H1 (cell line): Measurements from ENCODE around the gene BAZ2A. TPM values are rescaled to one million over a fixed set of nuclear protein-coding genes. Genes with fewer than 3 reads are reported as not detected.

Source experiments
- ASH2L ChIP-seq: fragments of 200-600, 300-600 bp; sonication (generic); IDR thresholded peaks from one replicate; pipeline ENCODE4 v1.7.1; 2017; ENCODE audit warnings: low read length
- BACH1 ChIP-seq: IDR thresholded peaks from 2 replicates; pipeline ENCODE4 v1.6.1; 2012; ENCODE audit warnings: low read length, improper control_type of control experiment
- CBX8 ChIP-seq: fragments of 300-800, 300-1000 bp; sonication (generic); IDR thresholded peaks from 2 replicates; pipeline ENCODE4 v1.7.1; 2016; ENCODE audit warnings: low read depth, low read length, borderline replicate concordance
- CREB1 ChIP-seq: IDR thresholded peaks from 2 replicates; pipeline ENCODE4 v1.6.1; 2012; ENCODE audit warnings: inconsistent platforms
- CTBP2 ChIP-seq: IDR thresholded peaks from 2 replicates; pipeline ENCODE4 v1.7.0; 2011; ENCODE audit warnings: borderline replicate concordance, mild to moderate bottlenecking, moderate library complexity, mixed read lengths, low read length; ENCODE audit not compliant: insufficient read depth, insufficient read length
- EGR1 ChIP-seq: IDR thresholded peaks from 2 replicates; pipeline ENCODE4 v1.6.1; 2011; ENCODE audit warnings: low read depth, low read length, borderline replicate concordance
- EP300 ChIP-seq, 2 experiments: IDR thresholded peaks; 1 replicate in 1 of 2; 2 replicates in 1 of 2; pipeline ENCODE4 v1.6.1; 2011 to 2012; ENCODE audit warnings: low read depth in 2 of 2, low read length in 2 of 2, mild to moderate bottlenecking in 2 of 2, borderline replicate concordance in 1 of 2, inconsistent platforms in 1 of 2, moderate library complexity in 1 of 2
- GABPA ChIP-seq: IDR thresholded peaks from 2 replicates; pipeline ENCODE4 v1.6.1; 2011; ENCODE audit warnings: mild to moderate bottlenecking, low read length, moderate library complexity, borderline replicate concordance; ENCODE audit not compliant: insufficient read depth
- POLR2AphosphoS5 ChIP-seq: IDR thresholded peaks from 2 replicates; pipeline ENCODE4 v1.6.1; 2011; ENCODE audit warnings: low read depth, low read length
- POU5F1 ChIP-seq: IDR thresholded peaks from 2 replicates; pipeline ENCODE4 v1.6.1; 2011; ENCODE audit warnings: low read depth, mild to moderate bottlenecking, low read length, moderate library complexity
- RXRA ChIP-seq: IDR thresholded peaks from 2 replicates; pipeline ENCODE4 v1.6.1; 2011; ENCODE audit warnings: low read depth, mild to moderate bottlenecking, low read length, moderate library complexity; ENCODE audit not compliant: insufficient read depth
- SP2 ChIP-seq: IDR thresholded peaks from 2 replicates; pipeline ENCODE4 v1.6.1; 2012; ENCODE audit warnings: mild to moderate bottlenecking, low read length, inconsistent platforms
- TEAD4 ChIP-seq: IDR thresholded peaks from 2 replicates; pipeline ENCODE4 v1.6.1; 2012; ENCODE audit warnings: low read depth, low read length, inconsistent platforms, mixed read lengths
- YY1 ChIP-seq: IDR thresholded peaks from 2 replicates; pipeline ENCODE4 v1.6.1; 2011; ENCODE audit warnings: low read depth, mild to moderate bottlenecking, low read length
- ZNF274 ChIP-seq: IDR thresholded peaks from 2 replicates; pipeline ENCODE4 v1.7.0; 2012; ENCODE audit warnings: low read length, borderline replicate concordance; ENCODE audit errors: extremely low read depth
- polyA plus RNA-seq, 7 experiments: library from polyadenylated mRNA; depleted of rRNA in 3 of 7; stranded (reverse) in 5 of 7; unstranded in 2 of 7; fragments of >200 nt in 5 of 7; fragments of 200-250 nt in 2 of 7; gene quantifications; 1 replicate in 5 of 7; 2 replicates in 1 of 7; 4 replicates in 1 of 7; pipeline versions ENCODE4 v1.2.1 to v1.2.3, GENCODE V29; 2011 to 2013; ENCODE audit warnings: missing spikeins in 2 of 7, mixed read lengths in 2 of 7
- total RNA-seq: library from RNA; stranded (reverse); fragmentation: NEBNext Ultra II Directional; extraction: Animal tissue kit (Norgen Biotek cat#: 25700); gene quantifications from 2 replicates; pipeline ENCODE4 v1.2.1, GENCODE V29; 2021
- TF ChIP-seq, protein P1 (sequence below), 3 experiments: IDR thresholded peaks; 1 replicate in 2 of 3; 2 replicates in 1 of 3; pipeline versions ENCODE4 v1.5.1 to v1.6.1; 2011; ENCODE audit warnings: low read length in 3 of 3, mild to moderate bottlenecking in 3 of 3, inconsistent platforms in 2 of 3, low read depth in 1 of 3, moderate library complexity in 1 of 3; ENCODE audit not compliant: insufficient read depth in 1 of 3; ENCODE audit errors: control extremely low read depth in 1 of 3
- TF ChIP-seq, protein P2 (sequence below): IDR thresholded peaks from 2 replicates; pipeline ENCODE4 v1.6.1; 2012; ENCODE audit warnings: inconsistent platforms
- TF ChIP-seq, protein P3 (sequence below): IDR thresholded peaks from 2 replicates; pipeline ENCODE4 v1.6.1; 2012; ENCODE audit warnings: low read length, inconsistent platforms

The BAZ2A gene
- total and polyA plus RNA-seq, 2 of the 8 experiments (the other 6 are each of a cell fraction or from before 2014, with no cell fraction given), result 52.0 to 110 TPM

DNA sequence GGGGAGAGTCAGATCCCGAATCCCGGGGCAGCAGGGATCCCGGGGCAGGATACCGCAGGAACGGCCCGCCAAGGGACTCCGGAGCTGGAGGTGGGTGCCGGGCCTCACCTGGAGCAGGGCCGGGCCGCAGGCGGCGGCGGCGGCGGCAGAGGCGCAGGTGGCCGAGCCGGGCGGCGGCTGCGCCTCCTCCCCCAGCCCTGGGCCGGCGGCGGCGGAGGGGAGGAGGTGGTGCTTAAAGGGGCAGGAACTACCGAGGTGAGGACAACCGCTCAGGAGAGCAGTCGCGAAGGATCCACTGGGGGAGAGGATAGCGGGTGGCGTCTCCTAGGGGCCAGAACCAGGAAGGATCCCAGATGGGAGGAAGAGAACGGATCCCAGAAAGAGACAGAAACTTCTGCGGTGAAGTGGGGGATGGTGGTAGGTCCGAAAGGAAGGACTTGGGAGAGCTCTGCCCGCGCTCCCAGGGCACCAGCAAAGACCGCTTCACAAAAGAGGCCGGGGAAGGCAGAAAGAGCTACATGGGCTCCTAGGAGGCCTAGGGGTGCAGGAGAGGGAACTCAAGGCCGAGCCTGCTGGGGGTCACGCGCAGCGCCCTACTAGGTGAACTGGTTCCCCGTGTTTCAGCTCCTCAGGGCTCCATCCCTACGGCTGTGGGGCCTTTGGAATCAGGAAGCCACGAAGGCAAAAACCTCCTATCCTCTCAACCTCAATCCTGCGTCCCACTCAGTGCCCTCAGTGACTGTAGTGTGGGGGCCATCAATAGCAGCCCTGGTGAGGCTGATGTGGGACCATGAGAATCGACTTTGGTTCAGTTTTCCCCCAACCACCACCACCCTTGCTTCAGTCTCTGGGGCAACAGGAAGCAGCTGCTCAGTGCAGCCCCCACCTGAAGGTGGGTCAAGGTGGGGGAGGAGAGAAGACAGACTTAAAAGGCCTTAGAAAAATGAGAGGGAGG, 5.0 kb upstream of the BAZ2A start (continued):
- TF ChIP-seq, protein P1, sequence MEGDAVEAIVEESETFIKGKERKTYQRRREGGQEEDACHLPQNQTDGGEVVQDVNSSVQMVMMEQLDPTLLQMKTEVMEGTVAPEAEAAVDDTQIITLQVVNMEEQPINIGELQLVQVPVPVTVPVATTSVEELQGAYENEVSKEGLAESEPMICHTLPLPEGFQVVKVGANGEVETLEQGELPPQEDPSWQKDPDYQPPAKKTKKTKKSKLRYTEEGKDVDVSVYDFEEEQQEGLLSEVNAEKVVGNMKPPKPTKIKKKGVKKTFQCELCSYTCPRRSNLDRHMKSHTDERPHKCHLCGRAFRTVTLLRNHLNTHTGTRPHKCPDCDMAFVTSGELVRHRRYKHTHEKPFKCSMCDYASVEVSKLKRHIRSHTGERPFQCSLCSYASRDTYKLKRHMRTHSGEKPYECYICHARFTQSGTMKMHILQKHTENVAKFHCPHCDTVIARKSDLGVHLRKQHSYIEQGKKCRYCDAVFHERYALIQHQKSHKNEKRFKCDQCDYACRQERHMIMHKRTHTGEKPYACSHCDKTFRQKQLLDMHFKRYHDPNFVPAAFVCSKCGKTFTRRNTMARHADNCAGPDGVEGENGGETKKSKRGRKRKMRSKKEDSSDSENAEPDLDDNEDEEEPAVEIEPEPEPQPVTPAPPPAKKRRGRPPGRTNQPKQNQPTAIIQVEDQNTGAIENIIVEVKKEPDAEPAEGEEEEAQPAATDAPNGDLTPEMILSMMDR (IDR thresholded peaks at IDR 0.05; ENCODE audit: control extremely low read depth in 1 of 3, insufficient read depth in 1 of 3, low read depth in 1 of 3, low read length in 3 of 3), result peak; percentile 38 to 51 (median 48); a peak in 3 of 4 replicates
- TF ChIP-seq YY1 (no peak; the same call in 1 of the 2 replicates), CREB1 (no peak), BACH1 (peak; percentile 68), ZNF274 (no peak), EP300 (IDR thresholded peaks at IDR 0.05; ENCODE audit: borderline replicate concordance in 1 of 2, low read depth in 2 of 2, low read length in 2 of 2) (no peak), POLR2AphosphoS5 (no peak; the same call in 1 of the 2 replicates), SP2 (no peak), CTBP2 (no peak), ASH2L (no peak), POU5F1 (no peak), RXRA (no peak), CBX8 (no peak), GABPA (no peak), EGR1 (no peak), TEAD4 (no peak)
- TF ChIP-seq, protein P2, sequence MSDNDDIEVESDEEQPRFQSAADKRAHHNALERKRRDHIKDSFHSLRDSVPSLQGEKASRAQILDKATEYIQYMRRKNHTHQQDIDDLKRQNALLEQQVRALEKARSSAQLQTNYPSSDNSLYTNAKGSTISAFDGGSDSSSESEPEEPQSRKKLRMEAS, result no peak
- TF ChIP-seq, protein P3, sequence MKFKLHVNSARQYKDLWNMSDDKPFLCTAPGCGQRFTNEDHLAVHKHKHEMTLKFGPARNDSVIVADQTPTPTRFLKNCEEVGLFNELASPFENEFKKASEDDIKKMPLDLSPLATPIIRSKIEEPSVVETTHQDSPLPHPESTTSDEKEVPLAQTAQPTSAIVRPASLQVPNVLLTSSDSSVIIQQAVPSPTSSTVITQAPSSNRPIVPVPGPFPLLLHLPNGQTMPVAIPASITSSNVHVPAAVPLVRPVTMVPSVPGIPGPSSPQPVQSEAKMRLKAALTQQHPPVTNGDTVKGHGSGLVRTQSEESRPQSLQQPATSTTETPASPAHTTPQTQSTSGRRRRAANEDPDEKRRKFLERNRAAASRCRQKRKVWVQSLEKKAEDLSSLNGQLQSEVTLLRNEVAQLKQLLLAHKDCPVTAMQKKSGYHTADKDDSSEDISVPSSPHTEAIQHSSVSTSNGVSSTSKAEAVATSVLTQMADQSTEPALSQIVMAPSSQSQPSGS, result no peak
